HUDEP-2 (cell line): ENCODE results near the gene RHOBTB3.
A peak's percentile ranks its signal among the peaks of the same experiment; 100 is the strongest.

Source experiments
- DNase-seq, 76 experiments: peaks; one replicate each; lab custom pipeline; 2025; ENCODE audit not compliant: unreplicated experiment in 76 of 76; lab: John Stamatoyannopoulos, UW

Gene RHOBTB3

DNA sequence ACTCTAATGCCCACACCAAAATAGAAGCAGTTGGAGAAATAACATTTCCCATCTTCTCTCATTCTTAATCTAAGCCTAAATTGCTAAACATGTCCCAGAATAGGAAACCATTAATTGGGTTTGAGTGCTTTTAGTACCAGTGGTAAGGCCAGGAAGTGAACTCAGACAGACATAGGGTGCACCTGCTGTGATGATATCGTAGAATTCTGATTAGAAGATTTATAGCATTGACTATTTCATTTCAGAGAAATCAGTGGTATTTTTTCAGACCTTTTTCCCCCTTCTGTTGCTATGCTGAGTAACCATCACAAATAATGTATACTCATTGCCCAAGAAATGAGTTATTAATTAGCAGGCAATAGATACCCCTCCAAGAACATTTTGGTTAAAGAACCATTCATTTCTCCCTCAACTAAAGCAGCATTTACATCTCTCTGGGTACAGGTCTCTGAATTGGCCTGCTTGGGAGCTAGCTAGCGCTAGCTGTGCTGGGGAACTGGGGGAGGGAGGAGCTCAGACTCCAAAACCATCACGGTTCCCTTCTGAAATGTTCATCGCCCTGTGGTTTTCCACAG is 84.1 kb downstream of the RHOBTB3 start:
- no peak for DNase-seq

DNA sequence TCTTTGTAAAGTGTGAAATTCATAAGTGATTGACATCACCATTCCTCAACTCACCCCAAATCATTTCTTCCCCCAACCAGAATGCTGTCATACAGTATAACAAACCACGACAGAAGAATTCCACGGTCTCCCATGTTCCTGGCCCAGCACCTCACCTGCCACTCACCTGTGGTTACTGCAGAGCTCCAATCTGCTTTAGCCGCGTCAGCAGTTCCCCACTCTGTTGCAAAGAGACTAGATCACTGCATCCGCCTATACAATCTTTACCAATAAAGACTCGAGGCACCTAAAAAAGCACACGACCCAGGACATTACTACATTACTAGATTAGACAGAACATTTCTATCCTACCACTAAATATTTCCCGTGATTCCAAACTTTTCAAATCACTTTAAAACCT is 85.2 kb downstream of the RHOBTB3 start:
- DNase-seq: no peak

DNA sequence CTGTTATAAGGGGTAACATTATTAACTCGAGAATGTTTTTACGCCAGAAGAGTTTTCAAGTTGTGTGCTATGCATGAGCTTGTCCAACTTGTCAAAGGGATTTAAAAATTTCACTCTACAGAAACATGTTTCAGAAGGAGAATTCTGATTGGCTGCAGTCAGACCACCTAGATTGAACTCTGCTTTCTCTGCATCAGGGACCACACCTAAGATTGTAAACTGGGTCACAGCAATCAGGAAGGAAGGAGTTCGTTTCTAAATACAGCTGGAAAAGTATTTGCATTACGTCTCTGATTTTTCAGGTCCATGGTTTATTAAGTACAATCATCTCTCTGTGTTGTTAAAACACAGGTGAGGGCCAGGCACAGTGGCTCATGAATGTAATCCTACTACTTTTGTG is 85.6 kb downstream of the RHOBTB3 start:
- DNase-seq: no peak

DNA sequence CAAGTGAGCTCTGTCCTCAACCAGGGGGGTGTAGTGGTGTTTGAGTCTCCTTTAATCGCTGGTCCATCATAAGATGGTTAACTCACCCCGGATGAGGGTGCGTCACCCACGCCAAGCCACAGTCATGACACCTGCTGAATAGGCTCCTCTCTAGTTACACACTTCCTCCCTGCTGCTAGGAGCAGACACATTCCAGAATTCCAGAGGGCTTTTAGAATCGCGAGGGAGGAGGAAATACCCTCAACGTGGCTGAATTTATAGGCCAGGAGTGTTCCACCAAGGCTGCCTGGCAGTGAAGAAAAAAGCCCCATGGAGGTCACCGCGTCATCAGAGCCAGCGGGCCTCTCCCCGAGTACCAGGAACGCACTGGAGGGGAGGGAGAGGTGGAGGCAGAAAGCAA is 86.3 kb downstream of the RHOBTB3 start:
- no peak for DNase-seq

DNA sequence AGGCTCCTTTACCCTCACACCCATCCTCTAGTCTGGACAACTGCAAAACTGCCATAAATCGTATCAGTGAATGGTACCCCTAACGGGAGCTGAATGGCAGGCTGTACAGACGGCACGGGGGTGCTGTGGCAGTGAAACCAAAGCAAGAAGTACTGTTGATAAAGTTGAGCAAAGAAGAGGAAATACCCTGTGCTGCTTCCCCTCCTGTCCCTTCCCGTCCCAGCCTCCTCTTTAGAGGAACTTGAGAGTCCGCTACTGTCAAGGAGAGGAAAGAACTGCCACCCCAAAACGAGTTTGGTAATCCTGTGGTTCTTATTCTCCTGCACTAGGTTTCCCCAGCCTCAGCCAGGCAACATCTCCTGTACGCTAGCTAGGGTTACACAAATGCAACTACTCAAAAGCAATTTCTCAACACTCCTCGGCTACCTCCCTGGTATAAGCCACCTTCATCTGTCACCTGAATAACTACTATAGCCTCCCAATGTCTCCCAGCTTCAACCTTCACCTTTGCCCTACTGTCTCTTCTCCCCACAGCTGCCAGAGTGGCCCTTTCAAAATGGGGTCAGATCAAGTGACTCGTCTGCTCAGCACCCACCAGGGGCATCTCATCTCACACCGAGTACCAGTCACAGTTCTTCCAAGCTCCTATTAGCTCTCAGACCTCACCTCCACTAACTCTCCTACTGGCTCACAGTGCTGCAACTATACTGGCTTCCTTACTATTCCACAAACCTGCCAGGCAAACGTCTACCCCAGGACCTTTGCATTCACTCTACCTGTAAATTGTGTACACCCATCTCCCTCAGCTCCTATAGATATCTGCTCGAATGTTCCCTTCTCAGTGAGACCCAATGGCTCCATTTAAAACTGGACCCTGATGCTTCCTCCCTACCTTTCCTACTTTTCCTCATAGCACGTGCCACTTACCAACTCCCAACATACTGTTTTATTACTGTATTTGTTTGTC is 87.3 kb downstream of the RHOBTB3 start:
- no peak for DNase-seq

DNA sequence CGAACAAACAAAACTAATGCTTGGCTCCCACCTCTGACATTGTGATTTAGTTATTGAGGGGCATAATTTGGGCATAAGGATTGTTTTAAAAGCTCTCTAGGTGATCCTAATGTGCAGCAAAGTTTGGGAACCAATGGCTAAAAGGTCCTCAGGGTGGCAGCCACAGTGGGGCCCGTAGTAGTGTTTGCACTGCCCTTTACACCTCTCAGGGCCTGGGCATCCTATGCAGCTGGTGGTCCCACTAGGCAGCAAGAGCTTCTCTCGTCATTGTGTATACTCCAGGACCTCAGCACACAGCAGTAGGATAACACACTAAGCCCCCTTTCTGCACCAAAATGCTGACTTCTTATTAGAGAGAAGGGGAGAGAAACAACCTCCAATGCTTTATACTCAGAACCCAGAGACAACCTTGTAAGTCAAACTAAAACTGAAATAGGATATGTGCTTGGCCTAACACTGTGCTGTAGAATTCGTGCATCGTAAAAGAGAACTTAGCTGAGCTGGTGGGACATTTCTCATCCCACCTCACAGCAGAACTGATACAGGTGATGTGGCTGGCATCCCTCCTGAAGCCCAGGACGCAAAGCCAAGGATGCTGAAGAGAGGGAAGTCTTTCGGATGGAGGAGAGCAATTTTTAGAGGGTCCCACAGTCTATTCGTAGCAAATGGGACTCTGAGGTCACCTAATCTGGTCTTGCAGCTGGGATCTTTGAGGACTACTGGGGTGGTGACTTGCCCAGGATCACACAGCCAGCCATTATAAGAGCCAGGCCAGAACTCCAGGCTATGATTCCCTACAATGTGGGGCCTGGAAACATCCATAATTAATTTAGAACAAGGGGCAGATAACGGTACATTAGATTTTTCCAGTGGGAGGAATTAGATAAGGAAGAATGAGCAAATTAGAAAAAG is 90.2 kb downstream of the RHOBTB3 start:
- no peak for DNase-seq

DNA sequence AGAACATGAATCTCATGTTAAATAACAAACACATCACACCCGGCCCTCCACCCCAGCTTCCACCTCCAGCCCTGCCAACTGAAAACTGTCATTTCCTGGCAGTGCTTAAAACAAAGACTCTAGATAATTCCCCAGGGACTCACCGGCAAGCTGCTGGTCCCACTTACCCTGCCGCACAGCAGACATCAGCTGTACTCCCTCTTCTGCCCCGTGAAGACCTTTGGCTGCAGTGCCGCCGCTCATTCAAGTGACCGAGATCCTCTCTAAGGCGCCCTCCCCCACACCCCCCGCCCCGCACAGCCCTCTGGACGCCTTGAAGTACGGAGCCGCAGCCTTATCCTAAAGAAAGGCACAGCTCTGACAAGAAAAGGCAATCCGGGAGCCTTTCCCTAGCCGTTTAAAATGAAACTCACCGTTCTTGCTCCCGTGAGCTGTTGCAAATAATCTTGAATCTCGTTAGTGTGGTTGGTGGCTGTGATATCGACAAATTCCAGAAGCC is 91.0 kb downstream of the RHOBTB3 start:
- DNase-seq: peak in 44 of 76 experiments; percentile 4 to 56 (median 28)

DNA sequence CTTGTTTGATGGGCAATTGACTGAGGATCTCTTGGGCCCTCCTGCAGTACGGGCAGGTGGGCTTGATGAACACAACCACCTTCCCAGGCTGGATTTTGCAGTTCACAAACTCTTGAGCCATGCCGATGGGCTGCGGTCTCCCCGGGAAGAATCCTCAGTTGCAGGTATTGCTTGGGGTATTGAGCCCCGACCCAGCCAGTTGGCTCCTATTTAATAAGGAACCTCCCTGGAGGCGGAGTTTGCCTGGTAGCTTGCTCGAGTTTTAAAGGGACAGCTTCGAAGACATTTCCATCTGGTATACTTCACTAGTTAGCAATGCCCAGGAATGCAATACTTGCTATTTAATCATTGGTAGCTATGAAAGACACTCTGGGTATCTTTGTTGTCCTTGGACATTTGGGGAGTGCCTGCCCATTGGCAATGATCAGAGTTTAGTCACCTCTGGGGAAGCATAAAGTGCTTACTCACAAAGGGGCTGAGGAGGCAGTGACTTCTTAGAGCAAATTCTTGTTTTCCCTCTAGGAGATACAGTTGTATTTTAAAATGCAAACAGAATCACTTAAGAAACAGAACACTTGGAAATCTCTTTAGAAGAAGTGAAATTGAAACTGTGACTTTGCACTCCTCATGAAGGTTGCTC is 91.5 kb downstream of the RHOBTB3 start, which contains the start of gene GLRX:
Gene GLRX, minus strand, starts transcription at position 185 of the 640 bp plus-strand sequence. Its CDS starts 64 bp downstream, at position 121.
- DNase-seq: peak in 67 of 76 experiments; percentile 6 to 71 (median 39)

DNA sequence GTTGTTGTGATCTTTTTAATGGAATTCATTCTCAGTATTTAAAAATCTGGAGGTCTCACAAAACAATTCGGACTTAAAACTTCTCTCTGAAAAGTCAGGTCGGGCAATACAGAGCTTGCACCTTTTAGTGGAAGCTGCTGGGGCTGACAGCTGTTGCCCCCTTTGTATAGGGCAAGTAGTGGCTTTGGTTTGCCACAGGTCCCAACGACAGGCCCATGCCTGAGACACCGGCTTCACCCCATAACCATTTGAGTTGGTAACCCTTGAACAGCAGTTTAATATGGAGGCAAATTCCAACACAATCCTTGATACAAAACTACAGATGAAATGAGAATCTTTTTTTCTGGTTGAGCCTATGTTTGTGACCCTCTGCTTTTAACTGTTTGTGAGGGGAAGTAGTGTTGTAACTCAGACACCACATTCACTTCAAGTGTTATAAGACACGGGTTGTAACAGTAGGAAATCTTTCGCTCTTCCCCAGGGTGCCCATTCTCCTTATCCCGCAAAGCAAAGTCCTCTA is 92.1 kb downstream of the RHOBTB3 start:
- peak in 1 of 76 experiments; percentile 14 for DNase-seq

DNA sequence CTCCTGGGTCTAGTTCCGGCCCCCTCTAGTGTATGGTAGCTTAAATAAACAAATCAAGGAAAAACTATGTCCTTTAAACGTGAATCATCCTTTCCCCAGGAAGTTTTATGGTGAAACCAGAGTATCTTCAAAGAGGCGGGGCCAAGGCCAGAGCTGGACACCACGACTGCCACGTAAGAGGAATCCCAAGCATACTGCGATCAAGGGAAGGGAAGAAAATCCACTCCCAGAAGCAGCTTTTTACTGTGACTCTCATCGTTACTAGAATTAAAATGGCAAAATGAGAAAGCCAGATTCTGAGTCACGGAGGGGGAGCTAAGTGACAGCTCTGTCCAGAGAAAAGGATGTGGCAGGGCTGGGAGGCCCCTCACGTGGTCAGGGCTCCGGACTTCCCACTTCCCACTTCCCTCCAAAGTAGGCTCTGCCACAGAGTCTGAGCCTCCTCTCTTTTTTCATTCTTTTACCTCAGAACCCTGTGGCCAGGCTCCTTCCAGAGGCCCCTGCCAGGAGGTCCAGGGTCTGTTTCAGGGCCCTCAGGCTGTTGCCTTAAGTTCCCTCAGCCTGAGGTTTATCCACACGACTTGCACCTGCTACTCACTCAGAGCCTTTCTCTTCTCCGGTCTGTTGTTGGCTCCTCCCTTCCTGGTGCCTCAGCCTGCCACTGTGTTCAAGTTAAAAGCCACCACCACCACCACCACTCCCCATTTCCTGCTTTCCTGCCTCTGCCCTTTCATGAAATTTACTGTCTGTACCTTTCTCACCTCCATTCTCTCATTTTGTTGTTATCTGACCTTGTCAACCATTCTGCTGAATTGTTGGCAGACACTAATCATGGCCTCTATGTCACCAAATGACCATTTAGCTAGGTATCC is 92.8 kb downstream of the RHOBTB3 start:
- peak in 43 of 76 experiments; percentile 5 to 53 (median 30) for DNase-seq

DNA sequence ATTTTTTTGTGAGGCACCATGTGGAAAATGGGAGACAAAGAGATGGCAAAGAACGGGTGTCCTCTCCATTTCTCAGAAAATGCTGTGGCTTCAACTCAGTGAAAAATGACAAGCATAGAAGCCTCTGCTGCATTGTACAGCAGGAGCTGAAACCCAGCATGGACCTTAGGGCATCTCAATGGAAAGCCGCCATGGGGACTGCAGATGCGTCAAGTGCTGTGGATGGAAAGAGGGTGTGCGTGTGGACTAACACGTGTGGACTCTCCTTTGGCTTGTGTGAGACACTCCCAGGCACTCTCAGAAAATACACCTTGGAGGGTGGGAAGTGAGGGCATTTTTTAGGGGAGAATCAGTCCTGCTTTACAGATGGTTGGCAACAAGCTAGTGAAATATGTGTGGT is 93.6 kb downstream of the RHOBTB3 start:
- peak in 1 of 76 experiments; percentile 6 for DNase-seq

DNA sequence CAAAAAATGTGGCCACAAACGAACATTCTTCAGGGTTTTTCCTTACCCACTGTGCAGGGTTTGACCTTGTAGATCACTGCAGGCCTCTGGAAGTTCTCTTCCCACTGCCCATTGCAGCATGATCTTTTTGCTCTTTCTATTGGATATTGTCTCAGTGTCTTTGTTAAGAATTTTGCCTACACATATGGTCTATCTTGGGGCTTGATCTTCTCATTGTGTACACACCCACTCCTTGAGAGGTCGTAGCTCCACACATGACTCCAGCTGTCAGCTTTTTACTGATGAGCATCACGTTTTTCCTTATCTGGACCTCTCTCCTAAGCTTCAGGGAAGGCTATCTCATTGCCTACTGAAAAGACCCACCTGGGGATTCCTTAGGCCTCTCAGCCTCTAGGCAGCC is 94.4 kb downstream of the RHOBTB3 start:
- peak in 56 of 76 experiments; percentile 3 to 76 (median 34) for DNase-seq

DNA sequence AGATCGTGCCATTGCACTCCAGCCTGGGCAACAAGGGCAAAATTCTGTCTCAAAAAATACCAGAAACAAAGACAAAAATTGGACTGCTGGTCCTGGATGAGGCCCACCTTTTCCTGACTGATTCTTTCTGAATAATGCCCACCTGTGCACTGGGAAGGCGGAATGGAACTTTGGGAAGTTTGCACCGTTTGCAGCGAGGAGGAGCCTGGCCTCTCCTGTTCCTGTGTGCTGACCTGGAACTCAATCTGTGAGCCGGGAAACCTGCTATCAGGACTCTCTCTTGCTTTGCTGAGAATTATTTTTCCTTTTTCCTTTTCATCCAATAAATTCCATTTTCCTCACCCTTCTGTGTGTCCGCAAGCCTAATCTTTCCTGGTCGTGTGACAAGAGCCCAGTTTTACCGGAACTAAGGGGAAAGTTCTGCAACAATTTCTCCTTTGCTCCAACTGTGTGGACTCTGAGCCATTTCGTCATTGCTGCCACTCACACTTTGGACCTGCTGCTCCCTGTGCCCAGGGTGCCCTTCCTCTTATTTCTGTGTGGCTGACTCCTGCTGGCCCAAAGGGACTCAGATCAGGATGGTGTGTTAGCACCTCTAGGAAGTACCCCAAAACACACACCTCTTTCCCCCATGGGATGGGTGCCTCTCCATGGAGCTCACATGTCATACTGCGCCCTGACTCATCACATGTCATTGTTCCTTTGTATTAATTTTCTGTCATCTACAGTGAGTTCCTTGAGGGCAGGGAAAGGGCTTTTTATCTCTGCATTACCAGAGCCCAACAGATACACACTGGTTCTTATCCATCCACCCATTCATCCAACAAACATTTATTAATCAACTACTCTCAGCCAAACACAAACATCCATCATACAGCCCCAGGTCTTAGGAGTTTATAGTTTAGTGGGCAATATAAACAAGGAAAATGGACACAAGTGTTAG is 96.1 kb downstream of the RHOBTB3 start:
- DNase-seq: peak in 30 of 76 experiments; percentile 5 to 70 (median 28)

DNA sequence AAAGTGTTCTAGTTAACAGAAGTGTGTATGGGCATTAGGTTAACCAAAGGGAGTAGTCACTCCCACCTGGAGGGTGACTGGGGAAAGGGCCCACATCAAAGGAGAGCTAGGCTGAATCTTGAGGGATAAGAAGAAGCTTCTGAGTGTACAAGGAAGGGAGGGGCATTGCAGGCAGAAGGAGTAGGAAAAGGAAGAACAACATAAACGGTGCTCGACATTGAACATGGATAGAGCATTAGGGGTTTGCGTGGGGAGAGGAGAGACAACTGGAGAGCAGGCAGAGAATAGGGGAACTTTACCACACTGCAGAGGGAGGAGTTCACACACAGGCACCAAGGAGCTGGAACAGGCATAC is 96.7 kb downstream of the RHOBTB3 start:
- DNase-seq: peak in 7 of 76 experiments; percentile 11 to 63 (median 30)

DNA sequence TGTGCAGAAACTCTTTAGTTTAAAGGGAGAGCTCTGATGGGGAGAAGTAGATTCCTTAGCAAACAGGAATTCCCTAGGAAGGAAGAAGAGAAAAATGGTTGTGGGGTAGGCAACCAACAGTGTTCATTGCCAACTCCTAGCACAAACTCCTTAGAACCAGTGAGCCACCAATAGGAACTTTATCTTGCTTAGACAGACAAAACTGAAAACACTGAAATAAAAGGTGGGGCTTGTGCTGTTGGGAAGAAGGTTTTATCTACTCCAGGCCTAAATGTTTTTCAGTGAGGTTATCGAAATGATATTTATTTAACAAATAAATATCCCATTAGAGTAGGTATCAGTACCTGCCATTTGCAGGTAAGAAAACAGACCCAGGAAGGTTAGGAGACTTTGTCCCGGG is 99.1 kb downstream of the RHOBTB3 start:
- DNase-seq: peak in 7 of 76 experiments; percentile 4 to 42 (median 21)

DNA sequence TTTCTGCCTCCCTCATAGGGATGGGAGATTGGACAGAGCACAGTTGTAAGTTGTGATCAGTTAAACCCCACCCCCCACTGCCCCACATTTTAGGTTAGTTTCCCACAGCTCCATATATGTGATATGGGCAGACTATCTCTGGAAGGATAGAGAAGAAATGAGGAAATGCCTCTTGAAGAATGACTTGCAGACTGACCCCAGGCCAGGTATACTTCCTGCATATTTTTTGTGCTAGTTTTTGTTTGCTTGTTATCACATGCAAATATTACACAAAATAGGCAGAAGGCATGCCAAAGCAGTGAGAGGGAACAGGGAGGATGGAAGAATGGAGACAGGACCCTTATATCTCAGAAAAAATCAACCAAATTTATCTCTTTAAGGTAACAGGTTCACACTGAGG is 101.5 kb downstream of the RHOBTB3 start:
- DNase-seq: no peak

DNA sequence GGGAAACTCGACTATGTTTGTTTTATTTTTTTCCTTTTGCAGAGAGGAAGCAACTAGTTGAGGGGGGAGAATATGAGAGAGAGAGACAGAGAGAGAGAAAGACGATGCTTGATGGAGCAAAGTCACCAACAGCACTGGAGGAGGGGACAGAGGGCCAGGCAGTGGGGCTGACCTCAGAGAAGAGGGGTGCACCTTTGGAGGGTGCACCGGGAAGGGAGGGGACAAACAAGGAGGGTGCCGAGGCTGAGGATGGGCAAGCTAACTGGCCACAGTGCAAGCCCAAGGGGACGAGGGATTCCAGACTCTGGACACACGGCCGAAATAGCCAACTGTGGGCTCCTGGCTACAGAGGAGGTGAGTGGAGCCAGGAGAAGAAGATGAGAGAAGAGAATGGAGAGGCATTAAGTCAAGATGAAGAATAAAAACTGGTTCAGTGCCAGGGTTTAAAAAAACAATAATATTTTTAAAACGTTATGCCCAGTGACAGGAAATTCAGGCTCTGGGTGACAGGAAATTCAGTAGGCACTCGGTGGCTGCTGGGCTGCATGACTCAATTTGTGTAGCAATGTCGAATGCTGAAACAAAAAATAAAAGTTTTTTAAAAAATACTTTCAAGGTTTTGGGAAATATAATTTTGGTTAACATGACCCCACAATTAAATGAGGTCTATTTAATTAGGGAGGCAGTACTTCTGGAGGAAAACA is 104.7 kb downstream of the RHOBTB3 start:
- DNase-seq: no peak
